Measurements from ENCODE around the gene ZC3H13. TPM values are rescaled to one million over a fixed set of nuclear protein-coding genes. Genes with fewer than 3 reads are reported as not detected.

Gene ZC3H13
- total and polyA plus RNA-seq, 9 donors: 15.1 to 64.1 (median 41.9) TPM

DNA sequence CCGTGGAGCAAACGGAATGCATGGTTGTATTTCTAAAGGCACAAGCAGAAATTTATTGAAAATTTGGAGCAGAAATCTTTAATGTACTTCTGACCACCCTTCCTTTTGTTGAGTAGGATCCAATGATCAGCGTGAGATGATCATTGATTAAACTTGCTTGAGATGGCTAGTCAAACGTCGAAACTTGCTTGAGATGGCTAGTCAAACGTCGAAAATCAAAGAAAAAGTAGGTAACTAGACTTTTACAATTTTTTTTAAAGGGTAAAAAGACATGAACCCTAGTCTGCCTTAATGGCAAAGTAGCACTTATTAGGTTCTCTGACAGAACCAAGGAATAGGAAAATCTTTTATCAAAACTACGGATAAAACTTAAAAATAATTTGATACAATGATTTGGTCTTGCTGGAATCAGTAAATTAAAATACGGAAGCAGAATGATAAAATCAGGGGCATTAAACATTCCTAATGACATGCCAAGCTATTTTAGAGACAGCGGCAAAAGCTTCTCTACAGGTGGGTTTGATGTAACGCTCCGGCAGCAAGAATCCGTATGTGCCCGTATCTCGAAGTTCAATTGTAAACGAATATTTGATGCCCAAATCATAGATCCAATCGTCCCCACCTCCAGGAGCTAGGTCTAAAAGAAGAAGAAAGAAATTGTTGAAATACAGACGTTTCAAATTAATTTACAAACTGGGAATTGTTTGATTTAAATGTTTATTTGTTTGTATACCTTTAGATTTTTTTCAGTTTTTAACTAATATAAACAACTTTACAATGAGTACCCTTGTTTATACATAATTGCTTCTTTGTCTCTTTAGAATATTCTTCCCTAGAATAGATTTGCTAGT, 841 bp upstream of the ZC3H13 start:
- DNase-seq: no peak
- no peaks in the 10 kb centered on the region for H3K9me3 ChIP-seq
- WGBS, 3 donors: 19 to 32% (median 25%) methylated on average over 18 of the region's 18 CpGs
- H3K27me3 ChIP-seq: no peaks in the 10 kb centered on the region
- peak overlapping the region; percentile 91 for H3K4me3 ChIP-seq
- no peak overlapping the region for H3K27ac ChIP-seq
- TF ChIP-seq EP300 (IDR thresholded peaks at IDR 0.05): no peak
- TF ChIP-seq, protein P1, sequence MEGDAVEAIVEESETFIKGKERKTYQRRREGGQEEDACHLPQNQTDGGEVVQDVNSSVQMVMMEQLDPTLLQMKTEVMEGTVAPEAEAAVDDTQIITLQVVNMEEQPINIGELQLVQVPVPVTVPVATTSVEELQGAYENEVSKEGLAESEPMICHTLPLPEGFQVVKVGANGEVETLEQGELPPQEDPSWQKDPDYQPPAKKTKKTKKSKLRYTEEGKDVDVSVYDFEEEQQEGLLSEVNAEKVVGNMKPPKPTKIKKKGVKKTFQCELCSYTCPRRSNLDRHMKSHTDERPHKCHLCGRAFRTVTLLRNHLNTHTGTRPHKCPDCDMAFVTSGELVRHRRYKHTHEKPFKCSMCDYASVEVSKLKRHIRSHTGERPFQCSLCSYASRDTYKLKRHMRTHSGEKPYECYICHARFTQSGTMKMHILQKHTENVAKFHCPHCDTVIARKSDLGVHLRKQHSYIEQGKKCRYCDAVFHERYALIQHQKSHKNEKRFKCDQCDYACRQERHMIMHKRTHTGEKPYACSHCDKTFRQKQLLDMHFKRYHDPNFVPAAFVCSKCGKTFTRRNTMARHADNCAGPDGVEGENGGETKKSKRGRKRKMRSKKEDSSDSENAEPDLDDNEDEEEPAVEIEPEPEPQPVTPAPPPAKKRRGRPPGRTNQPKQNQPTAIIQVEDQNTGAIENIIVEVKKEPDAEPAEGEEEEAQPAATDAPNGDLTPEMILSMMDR (IDR thresholded peaks at IDR 0.05): no peak
- no peak for TF ChIP-seq POLR2A (IDR thresholded peaks at IDR 0.05)
- no peaks in the 10 kb centered on the region for H3K4me1 ChIP-seq (ENCODE audit: insufficient read depth)
- intact Hi-C loops (cut with DNase I): no loop called here
- no peaks in the 10 kb centered on the region for H3K36me3 ChIP-seq

- no peaks in the 10 kb centered on the region for H3K4me1 ChIP-seq (ENCODE audit: insufficient read depth)
Measured at GRCh38 chr13:46051968-46052318, 603 bp downstream of the ZC3H13 start.

GRCh38 chr13:46050771-46051170, 1.8 kb downstream of the ZC3H13 start:
- no peak overlapping the region for H3K27ac ChIP-seq
- no peaks in the 10 kb centered on the region for H3K4me1 ChIP-seq (ENCODE audit: insufficient read depth)
- H3K27me3 ChIP-seq: no peaks in the 10 kb centered on the region
- H3K9me3 ChIP-seq: no peaks in the 10 kb centered on the region
- no peak for TF ChIP-seq POLR2A (IDR thresholded peaks at IDR 0.05)
- TF ChIP-seq EP300 (IDR thresholded peaks at IDR 0.05): no peak
- TF ChIP-seq, protein P1 (IDR thresholded peaks at IDR 0.05): no peak
- DNase-seq: no peak
- no peaks in the 10 kb centered on the region for H3K36me3 ChIP-seq
- intact Hi-C loops (cut with DNase I): no loop called here
- H3K4me3 ChIP-seq: no peak overlapping the region

More at GRCh38 chr13:46051968-46052318, 603 bp downstream of the ZC3H13 start:
- DNase-seq: no peak
- H3K4me3 ChIP-seq: peak overlapping the region; percentile 91
- no peaks in the 10 kb centered on the region for H3K36me3 ChIP-seq
- H3K9me3 ChIP-seq: no peaks in the 10 kb centered on the region
- WGBS, 3 donors: 0 to 1% (median 1%) methylated on average over 7 of the region's 7 CpGs
- H3K27me3 ChIP-seq: no peaks in the 10 kb centered on the region
- intact Hi-C loops (cut with DNase I): no loop called here
- TF ChIP-seq EP300 (IDR thresholded peaks at IDR 0.05): no peak
- no peak for TF ChIP-seq POLR2A (IDR thresholded peaks at IDR 0.05)
- TF ChIP-seq, protein P1 (IDR thresholded peaks at IDR 0.05): no peak
- H3K27ac ChIP-seq: peak overlapping the region; percentile 67 to 77

- TF ChIP-seq POLR2A (IDR thresholded peaks at IDR 0.05): no peak
- TF ChIP-seq EP300 (IDR thresholded peaks at IDR 0.05): no peak
- TF ChIP-seq, protein P1 (IDR thresholded peaks at IDR 0.05): no peak
- Histone ChIP-seq H3K36me3 (no peaks in the 10 kb centered on the region), H3K9me3 (no peaks in the 10 kb centered on the region), H3K4me3 (no peak overlapping the region), H3K4me1 (ENCODE audit: insufficient read depth) (no peaks in the 10 kb centered on the region), H3K27ac (no peak overlapping the region), H3K27me3 (no peaks in the 10 kb centered on the region)
- intact Hi-C loops (cut with DNase I): loop anchor here in 1 of 4 donors (5.0 kb wide), 1 partner anchor 293 kb away; no protein-coding TSS in a partner anchor
- 29 to 49% (median 47%) methylated on average over 2 of the region's 2 CpGs for WGBS, 3 donors
- no peak for DNase-seq
Measured at GRCh38 chr13:46045424-46045823, 7.1 kb downstream of the ZC3H13 start.
